DMS114 treated with DMSO at 0.1 percent for 48 hours (cell line): ENCODE results near the gene RAP2A.

Source experiments
- DNase-seq: peaks from one replicate; lab custom pipeline; 2025; ENCODE audit not compliant: unreplicated experiment; lab: John Stamatoyannopoulos, UW

RAP2A gene

DNA sequence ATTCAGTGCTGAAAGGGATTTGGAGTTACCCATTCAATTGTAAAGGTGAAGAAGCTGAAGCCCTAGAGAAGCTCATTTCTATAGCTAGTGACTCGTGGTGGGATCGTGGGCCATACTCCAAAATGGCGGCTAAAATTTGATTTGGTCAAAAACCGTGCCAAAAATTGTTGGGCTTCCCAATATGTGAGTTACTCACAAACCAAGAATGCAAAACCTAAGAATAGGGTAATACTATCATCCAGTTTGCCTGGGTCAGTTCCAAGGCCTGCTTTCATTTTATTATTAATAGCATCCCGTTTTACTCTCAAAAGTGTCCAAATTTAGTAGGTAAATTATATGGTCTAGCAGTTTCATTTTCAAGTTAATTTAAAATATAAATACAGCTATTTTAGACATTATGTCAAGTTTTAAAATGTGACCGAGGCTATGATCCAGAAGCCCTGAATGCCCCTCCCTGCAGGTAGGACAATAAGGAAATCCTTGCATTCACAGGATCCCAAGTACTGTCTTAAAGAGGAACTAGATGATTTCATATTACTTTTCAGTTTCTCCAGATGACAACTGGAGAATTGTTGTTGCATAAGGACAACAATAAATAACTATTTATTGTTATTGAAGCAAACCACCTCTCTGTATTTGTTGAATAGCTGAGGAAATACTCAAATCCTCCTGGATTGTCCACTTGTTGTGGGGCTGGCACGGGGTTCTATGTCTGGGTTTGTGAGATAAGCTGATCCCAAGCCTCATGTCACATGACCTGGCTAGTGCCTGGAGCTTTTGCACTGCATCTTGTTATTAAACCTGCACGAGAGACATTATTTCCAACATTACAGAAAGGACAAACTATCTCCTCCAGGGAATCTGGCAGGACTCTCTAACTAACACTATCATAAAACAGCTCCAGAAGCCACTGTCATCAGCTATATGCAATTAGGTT, 11.6 kb upstream of the RAP2A start:
- no peak for DNase-seq

DNA sequence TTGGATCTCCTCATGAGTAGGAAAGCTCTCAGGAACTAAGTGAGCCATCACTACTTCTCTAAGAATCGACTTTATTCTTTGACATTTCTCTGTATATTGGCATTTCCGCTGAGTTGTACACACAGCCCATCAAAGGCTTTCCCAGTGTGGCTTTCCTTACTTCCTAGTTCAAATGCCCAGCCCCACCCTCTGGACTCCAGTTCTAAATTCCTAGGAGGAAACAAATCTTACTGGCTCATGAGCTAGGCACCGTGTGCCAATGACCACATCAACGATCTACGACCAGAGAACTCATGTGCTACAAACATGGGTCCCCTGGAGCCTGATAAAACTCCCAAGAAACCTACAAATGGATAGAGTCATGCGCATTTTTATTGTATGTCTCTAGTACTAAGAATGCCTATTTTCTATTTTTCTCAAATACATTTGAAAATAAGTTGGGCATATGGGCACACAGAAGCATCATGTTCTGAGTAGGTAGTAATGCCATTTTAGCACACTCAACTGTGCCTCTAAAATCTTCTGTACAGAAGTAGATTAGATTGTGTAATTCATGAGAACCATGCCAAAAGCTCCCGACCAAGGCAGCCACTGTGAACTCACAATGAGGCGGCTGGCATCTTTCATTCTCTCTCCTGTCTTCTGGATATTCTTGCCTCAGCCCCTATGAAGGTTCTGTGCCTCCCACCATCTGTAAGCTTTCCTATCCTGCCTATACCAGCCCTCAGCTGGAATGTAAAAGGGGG, 10.5 kb upstream of the RAP2A start:
- no peak for DNase-seq

DNA sequence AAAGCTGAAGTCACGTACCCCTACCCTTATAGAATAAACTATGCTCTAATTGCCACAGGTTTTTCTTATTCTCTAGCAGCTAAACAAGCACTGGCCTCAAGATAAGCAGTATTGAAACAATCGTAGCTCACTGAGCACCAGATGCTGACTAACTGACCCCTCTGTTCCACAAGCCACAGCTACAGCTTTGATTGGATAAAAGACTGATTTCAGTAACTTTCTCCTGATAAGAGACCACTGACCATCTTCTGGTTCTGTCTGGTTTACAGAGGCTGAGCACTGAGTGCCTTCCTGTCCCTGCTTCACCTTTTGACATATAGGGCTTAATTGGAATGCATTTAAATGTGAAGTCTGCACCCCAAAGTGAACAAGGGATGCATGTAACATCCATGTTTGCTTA, 8.4 kb upstream of the RAP2A start:
- no peak for DNase-seq

DNA sequence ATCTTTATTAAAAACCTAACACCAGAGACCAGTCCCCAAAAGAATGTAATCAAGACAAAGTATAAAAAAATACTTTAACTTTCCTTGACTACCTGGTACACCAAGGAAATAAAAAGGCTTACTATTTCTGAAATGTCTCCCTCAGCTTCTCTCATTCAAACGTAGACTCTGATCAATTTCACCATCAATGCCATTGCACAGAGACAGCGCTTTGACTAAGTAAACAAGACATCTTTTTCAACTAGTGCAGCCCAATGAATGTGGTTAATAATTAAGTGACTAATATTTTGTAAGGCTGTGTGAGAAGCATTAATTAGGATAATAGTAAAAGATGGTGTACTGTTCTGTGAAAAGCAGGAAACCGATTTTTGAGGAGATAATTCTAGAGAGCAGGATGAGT, 7.3 kb upstream of the RAP2A start:
- DNase-seq: no peak

DNA sequence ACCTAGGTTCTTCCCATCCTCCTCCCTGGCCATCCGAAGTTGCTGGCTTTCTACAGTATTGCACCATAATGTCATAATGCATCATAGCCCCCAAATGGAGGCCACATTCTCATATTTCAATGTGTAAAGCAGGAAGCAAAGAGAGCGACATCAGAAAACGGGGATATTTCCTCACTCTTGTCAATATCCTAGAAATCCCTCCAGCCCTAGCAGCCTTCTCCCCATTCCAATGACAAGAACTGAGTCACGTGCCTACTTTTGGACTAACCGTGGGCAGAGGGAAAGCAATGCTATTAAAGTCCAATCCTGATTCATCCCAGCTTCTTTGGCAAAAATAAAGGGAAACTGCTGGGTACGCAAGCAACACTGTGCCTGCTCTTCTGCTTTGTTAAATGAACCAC, 4.3 kb upstream of the RAP2A start:
- DNase-seq: no peak

- no peak for DNase-seq
These were observed 3.7 kb upstream of the RAP2A start for GRCh38 chr13:97430296-97430695.

- DNase-seq: no peak
These were observed 2.7 kb upstream of the RAP2A start for GRCh38 chr13:97431171-97431764.

DNA sequence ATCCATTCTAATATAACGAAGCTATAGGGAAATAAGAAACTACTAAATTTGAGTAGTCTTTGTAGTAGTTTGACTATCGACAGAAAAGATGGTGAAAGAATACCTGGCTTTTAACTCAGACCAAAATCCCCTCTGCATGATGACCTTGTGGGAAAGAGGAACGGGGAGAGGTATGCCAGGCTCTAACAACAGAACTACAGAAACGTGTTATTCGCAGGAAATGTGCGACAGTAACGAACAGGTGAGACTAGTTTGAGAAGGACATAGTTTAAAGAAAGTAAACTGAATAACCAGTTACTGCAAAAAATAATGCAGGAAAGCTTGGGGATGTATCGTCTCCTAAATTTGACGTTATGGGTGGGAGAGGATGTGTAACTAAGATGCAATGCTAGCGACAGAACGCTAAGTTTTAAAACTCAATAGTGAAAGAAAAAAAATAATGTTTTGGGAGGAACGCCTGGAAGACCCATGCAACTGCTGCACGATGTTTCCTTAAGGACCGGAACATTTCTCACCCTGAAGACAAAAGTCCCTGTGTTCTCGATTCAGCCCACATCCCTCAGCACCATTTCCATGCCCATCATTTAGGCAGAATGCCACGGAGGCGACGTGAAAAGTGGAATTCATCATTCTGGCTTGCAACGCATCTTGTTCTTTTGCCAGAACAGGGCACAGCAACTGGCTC, 1.6 kb upstream of the RAP2A start:
- DNase-seq: no peak

GRCh38 chr13:97432917-97433726, 847 bp upstream of the RAP2A start:
- DNase-seq: peak; percentile 97

- no peak for DNase-seq
These were observed 630 bp downstream of the RAP2A start for GRCh38 chr13:97434397-97435201.

DNA sequence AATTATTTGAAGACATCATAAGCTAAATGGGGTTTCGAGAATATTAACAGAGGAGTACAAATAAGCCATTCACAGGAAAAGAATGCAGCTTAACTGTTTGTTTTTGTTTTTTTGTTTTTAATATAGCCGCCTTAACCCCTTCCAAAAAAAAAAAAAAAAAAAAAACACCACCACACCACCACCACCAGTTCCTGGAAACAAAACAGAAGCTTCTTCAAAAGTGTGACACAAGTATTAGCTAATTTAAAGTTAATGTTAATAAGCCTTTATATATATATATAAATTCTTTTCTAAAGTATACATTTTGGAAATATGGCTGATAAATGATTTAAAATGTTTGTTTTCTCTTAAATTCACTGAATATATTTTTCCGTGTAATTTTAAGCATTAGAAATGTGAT, 1.4 kb downstream of the RAP2A start:
- DNase-seq: no peak

DNA sequence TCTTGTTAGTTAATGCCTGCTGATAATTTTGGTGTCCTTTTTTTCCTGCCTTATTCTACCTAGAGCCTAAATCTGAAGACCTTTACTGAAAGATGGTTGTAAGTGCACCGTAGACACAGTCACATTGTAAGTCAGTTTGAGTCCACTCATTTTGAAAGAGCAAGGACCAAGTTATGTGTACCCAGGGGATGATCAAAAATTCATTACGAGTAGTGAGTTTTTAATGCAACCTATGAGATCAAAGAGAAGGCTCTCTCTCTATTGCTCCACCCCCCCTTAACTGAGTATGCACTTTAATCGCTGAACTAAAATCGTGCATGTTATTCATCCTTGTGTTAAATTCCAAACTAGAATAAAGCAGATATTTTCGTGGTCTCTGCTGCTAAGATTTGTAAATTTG, 1.8 kb downstream of the RAP2A start:
- DNase-seq: no peak

GRCh38 chr13:97436845-97437244, 2.9 kb downstream of the RAP2A start:
- DNase-seq: no peak

- no peak for DNase-seq
These were observed 3.8 kb downstream of the RAP2A start for GRCh38 chr13:97437729-97438128.

DNA sequence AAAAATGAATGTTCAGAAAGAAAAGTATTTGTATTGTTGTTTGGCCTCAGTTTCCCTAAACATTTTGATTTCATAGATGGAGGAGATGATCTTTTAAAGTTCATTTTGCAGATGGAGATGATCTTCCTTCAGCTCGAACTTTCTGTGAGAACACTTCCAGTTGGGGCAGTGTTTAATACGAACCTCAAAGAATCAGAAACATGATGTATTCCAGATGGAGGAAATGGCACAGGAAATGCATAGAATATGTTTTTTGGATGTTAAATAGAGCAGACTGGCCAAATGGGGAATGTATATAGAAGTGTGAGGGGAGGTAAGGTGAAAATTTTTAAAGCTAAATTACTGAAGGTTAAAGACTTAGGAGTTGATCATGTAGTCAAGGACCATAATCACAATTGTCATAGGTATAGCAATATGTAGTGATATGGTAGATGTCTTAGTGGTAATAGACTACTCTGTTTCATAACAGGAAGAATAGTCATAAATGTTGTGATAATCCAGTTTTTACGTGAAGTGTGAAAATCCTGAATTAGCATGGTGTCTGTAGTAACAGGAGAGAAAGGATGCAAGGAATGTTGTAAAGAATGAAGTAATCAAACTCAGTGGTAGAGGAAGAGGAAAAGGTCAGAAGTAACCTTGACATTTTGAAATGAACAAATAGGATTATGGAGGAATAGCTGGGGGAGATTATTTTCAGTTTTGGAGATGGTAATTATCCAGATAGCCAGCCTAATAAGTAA, 5.1 kb downstream of the RAP2A start:
- no peak for DNase-seq

- no peak for DNase-seq
These were observed 6.7 kb downstream of the RAP2A start for GRCh38 chr13:97440598-97441170.

DNA sequence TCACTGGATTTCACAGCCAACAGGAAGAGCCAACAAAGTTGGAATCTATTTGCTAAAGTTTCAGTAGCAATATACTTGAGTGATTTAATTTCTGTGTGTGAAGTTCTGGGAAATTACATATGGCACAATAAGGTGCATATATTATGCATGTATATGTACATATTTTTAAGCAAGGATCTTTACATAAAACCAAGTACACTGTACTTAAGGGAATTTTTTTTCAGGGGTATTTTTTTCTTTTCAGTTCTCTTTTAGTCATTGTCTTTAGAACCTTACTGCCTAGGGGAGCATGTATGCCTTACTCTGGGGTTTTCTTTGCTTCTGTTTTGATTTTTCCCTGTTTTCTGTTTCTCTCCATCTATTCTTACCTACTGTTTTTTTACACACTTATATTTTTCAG, 7.4 kb downstream of the RAP2A start:
- no peak for DNase-seq

- DNase-seq: no peak
These were observed 11.7 kb downstream of the RAP2A start for GRCh38 chr13:97445522-97446187.
